ENCODE measurements around the gene KSR2.
"Not testable (repeated sequence)": the region's sequence is repeated elsewhere in the genome, so short reads cannot be mapped to it uniquely, and the experiment has no call there.

KSR2 gene

DNA sequence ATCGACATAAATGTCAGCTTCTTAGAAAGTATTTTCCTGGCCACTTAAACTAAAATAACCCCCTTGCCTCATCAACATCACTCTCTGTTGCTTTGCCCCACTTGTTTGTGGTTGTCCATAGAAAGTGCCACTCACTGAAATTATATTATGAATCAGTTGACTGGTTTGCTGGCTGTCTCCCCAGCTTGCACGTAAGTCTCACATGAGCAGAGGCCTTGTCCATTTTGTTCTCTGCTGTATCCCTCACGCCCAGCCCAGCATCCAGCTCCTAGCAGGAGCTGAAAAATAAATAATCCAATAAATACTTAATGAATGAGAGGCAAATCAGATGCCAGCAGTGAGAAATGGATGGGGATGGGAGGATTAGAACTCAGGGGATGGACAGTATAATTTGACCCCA is 159.3 kb downstream of the KSR2 start:
- peak; percentile 17 for DNase-seq

- DNase-seq, result no peak
Measured at GRCh38 chr12:117807946-117808345, 160.8 kb downstream of the KSR2 start.

DNA sequence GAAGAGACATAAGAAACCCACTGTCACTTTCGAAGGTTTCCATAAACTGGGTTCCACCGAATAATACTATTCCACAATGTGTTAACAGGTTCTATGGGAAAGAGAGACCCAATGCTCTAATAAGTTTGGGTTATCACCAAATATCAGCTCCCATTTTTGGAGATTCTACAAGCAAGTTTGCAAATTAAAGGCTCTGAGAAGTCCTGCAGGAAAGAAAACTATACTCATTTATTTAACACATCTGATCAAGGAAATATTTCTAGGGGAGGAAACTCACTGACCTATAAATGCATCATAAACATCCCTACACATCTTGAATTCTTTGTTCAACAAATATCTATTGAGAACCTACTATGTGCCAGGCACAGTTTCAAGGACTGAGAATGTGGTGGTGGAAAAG is 161.4 kb downstream of the KSR2 start:
- DNase-seq, result no peak

- DNase-seq, result peak; percentile 4
Measured at GRCh38 chr12:117805865-117806264, 162.9 kb downstream of the KSR2 start.

DNA sequence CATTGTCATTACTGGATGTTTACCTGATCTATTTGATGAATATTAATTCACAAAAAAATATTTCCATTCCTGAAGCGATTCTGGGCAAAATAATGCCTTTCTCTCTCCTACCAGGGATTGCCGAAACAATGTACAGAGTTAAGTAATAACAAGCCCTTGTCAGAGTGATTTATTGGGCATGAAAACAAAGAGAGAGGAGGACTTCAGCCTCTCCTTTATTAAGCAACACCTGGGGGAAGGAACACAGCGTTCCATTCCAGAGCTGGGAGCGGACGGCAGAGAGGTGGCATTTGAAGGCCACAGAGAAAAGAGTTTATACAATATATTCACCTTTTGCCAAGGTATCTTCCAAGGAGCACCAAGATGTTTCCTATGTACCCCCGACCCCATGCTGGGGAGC is 165.8 kb downstream of the KSR2 start:
- DNase-seq, result no peak

- DNase-seq, result not testable (repeated sequence)
Measured at GRCh38 chr12:117800711-117801110, 168.1 kb downstream of the KSR2 start.

DNA sequence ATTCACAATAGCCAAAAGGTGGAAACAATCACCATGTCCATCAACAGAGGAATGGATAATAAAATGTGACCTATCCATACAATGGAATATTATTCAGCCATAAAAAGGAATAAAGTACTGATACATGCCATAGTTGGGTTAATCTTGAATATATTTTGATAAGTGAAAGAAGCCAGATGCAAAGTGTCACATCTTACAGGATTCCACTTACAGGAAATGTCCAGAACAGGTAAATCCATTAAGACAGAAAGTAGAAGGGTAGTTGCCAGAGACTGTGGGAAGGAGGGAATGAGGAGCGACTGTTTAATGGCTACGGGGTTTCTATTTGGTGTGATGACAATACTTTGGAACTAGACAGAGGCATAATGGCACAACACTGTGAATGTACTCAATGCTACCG is 171.6 kb downstream of the KSR2 start:
- DNase-seq, result no peak

DNA sequence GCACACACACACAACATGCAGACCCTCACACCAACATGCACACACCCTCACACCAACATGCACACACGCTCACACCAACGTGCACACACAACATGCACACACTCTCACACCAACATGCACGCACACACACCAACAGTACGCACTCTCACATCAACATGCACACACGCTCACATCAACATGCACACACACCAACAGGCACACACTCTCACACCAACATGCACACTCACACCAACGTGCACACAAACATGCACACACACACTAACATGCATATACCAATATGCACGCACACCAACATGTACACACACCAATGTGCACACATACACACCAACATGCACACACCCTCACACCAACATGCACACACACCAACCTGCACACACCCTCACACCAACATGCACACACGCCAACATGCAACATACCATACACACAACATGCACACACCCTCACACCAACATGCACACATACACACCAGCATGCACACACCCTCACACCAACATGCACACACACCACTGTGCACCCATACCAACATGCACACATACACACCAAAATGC is 175.8 kb downstream of the KSR2 start:
- no peak for DNase-seq

DNA sequence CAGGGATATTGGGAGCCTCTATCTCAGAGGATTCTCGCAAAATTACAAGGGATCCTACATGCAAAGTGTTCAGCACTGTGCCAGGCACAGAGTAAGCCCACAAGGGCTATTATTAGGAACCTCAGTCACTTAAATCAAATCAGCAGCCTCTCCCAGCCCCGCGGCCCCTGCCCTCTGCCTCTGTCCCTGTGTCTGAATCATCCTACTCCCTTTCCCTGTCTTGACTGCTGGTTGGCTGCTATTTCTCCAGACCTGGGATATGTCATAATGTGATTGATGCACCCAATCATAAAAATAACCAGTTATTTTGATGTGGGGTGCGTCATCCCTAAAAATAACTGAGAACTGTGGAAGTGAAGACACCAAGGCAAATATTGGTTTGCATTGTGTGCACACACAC is 176.3 kb downstream of the KSR2 start:
- no peak for DNase-seq

DNA sequence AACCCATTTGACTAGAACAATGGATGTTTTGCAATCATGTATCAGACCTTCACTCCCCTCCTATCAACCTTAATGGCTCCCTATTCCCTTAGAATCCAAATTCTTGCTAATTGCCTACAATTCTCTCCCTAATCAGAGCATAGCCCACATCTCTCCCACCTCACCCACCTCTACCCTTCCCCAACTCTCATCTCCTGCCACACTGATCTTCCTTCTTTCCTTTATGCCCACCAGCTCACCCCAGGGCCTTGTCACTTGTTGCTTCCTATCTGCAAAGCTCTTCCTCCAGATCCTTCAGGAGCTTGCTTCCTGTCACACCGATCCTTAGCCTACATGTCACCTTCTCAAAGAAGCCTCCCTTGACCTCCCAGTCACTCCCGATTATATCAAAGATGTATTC is 177.8 kb downstream of the KSR2 start:
- no peak for DNase-seq

GRCh38 chr12:117790198-117790597 is 178.6 kb downstream of the KSR2 start:
- DNase-seq, result no peak

GRCh38 chr12:117789195-117789912 is 179.4 kb downstream of the KSR2 start:
- no peak for DNase-seq

DNA sequence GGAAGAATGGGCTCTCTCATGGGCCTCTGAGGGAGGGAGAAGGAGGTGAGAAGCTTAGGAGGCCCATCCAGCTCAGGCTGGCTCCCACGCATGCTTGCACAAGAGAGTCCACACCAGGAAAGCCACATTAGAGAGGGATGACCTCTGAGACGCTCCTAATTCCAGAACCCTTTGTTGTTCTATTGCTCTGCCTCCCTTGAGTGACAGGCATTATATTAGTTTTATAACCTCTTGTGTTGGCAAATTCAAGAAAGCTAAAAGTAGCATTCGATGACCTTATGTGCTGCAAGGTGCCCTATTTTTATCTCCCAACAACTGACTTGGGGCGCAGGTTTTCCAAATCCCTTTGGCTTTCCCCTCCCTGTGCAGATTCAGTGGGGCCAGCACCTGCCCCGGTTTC is 190.1 kb downstream of the KSR2 start:
- DNase-seq, result no peak

GRCh38 chr12:117774941-117775775 is 193.6 kb downstream of the KSR2 start:
- DNase-seq, result no peak

- DNase-seq, result no peak
Measured at GRCh38 chr12:117768860-117769259, 199.9 kb downstream of the KSR2 start.

DNA sequence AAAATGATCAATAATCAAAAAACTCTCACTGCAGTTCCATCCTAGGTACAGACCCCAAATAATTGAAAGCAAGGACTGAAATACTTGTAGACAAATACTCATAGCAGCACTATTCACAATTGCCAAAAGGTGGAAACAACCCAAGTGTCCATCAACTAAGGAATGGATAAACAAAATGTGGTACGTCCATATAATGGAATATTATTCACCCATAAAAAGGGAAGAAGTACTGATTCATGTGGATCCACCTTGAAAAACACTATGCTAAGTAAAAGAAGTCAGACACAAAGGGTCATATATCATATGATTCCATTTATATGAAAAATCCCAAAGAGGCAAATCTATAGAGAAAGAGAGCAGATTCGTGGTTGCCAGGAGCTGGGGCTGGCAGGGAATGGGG is 202.8 kb downstream of the KSR2 start:
- DNase-seq, result no peak

GRCh38 chr12:117762143-117762542 is 206.6 kb downstream of the KSR2 start:
- no peak for DNase-seq

DNA sequence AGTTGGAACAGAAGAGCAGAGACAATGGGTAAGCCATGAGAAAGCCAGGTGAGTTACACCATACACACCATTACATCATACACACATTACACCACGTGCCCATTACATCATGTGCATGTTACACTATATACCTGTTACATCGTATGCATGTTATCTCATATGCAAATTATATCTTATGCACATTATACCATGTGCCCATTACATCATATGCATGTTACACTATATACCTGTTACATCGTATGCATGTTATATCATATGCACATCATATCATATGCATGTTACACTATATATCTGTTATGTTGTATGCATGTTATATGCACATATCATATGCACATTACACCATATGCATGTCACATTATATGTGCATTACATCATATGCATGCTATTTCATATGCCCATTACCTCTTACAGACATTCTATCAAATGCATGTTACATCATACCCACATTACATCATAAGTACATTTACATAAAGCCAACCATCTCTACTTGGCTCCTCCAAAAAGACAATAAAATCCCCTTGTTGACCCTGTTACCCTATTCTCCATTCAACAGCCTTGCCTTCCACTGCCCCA is 207.2 kb downstream of the KSR2 start:
- DNase-seq, result no peak

DNA sequence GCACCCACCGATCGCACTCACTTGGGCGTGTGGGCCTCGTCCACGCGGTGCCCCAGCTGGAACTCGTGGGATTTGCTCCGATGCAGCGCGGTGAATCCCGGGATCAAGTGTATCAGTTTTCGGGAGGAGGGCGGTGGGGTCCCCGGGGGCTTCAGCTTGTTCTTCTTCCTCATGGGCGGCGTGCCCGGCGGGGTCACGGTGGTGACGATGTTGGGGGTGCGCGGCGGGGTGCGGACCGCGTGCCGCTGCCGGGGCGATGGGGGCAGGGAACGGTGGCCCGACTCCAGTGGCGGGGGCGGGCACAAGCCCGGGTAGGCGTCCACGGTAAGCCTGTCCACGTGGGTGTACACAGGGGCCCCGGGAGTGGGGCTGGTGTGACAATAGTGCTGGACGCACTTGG is 207.8 kb downstream of the KSR2 start:
- DNase-seq, result no peak

DNA sequence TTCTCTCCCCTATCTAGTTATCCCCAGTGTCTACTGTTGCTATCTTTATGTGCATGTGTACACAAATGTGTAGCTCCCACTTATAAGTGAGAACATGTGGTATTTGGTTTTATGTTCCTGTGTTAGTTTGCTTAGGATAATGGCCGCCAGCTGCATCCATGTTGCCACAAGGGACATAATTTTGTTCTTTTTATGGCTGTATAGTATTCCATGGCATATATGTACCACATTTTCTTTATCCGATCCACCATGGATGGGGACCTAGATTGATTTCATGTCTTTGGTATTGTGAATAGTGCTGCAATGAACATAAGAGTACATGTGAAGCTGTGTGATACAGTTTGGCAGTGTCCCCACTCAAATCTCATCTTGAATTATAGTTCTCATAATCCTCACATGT is 218.1 kb downstream of the KSR2 start:
- DNase-seq, result no peak

GRCh38 chr12:117749431-117749830 is 219.4 kb downstream of the KSR2 start:
- no peak for DNase-seq

DNA sequence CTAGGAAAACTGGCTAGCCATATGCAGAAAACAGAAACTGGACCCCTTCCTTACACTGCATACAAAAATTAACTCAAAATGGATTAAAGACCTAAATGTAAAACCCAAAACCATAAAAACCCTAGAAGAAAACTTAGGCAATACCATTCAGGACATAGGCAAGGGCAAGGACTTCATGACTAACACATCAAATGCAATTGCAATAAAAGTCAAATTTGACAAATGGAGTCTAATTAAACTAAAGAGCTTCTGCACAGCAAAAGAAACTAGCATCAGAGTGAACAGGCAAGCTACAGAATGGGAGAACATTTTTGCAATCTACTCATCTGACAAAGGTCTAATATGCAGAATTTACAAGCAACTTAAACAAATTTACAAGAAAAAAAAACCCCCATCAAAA is 222.4 kb downstream of the KSR2 start:
- not testable (repeated sequence) for DNase-seq

- DNase-seq, result no peak
Measured at GRCh38 chr12:117744418-117744817, 224.4 kb downstream of the KSR2 start.

DNA sequence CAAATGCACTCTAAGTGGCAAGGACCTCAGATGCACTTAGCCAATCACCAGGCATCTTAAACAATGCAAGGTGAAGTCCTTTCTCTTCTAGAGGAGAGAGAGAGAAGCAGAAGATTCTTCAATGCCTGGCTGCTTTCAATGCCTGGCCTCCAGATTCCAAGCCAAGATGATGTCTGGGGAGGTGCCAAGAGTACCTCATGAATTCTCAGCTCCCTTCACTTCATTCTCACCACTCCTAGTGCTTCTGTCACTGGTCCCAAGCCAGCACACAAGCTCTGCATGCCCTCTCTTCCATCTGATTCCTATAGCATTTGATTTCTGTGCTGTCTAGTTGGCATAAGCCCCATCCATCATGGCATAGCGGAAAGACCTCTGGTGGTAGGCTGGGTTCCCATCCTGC is 225.0 kb downstream of the KSR2 start:
- DNase-seq, result no peak
